HG03103 (cell line): ENCODE data around the gene MIOX.
"Not testable (repeated sequence)": the region's sequence is repeated elsewhere in the genome, so short reads cannot be mapped to it uniquely, and the experiment has no call there.

Experiments used
- ATAC-seq: cut with Tn5 transposase; IDR thresholded peaks from one replicate; pipeline ENCODE4 v1.9.1; 2021; ENCODE audit warnings: low read depth; ENCODE audit not compliant: unreplicated experiment

Gene MIOX

GRCh38 chr22:50513175-50513574 is 26.5 kb downstream of the MIOX start:
- ATAC-seq: no peak

DNA sequence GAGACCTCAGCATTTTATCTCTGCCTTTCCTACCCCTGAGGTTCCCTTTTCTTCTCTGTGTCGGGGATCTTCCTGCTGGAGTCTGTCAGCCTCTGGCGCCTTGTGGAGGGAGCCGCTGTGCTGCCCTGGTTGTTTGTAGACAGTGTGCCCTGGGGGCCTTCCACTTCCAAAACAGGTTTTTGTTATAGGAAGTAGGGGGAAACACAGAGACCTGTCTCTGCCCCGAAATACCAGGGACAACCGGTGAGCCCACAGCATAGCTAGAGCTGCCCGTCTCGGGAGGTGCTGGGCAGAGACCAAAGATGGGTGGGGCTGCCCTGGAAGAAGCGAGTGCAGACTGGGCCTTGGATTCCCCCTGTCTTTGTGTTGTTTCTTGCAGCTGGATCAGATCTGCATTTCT is 29.4 kb downstream of the MIOX start:
- ATAC-seq: no peak

- no peak for ATAC-seq
Measured at GRCh38 chr22:50516891-50517290, 30.2 kb downstream of the MIOX start.

DNA sequence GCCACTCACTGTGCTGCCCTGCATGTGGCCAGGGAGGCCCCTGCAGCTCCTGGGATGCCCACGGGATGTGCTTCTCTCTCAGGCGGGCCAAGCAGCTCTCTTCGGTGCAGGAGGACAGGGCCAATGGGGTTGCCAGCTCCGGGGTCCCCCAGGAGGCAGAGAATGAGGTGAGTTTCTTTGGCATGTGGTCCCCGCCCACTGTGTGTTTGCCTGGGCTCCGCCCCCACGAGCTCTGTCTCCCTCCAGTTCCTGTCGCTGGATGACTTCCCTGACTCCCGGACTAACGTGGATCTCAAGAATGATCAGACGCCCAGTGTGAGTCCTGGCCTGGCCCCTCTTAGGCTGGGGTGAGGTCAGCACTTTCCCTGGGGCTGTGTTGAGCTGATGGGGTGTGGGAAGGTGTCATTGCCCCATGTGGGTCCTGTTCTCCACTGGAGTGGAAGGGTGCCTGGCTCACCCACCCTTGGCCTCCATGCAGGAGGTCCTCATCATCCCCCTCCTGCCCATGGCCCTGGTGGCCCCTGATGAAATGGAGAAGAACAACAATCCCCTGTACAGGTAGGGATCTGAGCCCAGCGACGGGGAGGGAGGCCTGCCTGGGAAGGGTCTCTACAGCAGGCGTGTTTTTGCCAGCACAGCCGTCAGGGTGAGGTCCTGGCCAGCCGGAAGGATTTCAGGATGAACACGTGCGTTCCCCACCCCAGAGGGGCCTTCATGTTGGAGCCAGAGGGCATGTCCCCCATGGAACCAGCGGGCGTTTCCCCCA is 31.0 kb downstream of the MIOX start:
- ATAC-seq: no peak

DNA sequence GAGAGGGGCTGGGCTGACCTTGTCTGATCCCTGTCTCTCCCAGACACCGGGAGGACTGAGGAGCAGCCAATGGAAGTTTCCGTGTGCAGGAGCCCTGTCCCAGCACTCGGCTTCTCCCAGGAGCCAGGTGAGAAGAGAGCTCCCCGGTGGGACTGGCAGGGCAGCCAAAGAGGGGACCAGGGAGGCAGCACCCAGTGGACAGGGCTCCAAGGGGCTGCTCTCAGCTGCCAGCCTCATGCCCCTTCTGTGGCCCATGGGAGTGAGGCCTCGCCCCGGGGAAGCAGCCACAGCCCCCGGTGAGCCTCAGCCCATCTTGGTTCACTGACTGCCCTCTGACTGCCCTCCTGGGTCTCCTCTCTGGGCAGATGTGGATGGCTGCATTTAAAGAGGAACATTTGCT is 31.9 kb downstream of the MIOX start:
- ATAC-seq: no peak

DNA sequence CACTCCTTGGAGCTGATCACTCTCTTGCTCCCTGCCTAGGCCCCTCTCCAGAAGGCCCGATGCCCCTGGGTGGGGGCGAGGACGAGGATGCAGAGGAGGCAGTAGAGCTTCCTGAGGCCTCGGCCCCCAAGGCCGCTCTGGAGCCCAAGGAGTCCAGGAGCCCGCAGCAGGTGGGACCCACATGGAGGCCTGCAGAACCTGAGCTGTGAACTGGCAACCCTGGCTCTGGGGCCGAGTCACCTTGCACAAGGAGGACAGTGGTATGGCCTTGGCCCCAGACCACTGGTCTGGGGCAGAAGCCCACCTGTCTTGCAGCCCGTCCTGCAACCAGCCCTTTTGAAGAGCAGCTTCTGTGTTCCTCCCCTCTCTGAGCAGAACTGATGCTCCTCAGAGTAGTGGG is 32.5 kb downstream of the MIOX start:
- no peak for ATAC-seq

GRCh38 chr22:50520184-50520583 is 33.5 kb downstream of the MIOX start:
- ATAC-seq: not testable (repeated sequence)

GRCh38 chr22:50520826-50521453 is 34.3 kb downstream of the MIOX start:
- no peak for ATAC-seq

DNA sequence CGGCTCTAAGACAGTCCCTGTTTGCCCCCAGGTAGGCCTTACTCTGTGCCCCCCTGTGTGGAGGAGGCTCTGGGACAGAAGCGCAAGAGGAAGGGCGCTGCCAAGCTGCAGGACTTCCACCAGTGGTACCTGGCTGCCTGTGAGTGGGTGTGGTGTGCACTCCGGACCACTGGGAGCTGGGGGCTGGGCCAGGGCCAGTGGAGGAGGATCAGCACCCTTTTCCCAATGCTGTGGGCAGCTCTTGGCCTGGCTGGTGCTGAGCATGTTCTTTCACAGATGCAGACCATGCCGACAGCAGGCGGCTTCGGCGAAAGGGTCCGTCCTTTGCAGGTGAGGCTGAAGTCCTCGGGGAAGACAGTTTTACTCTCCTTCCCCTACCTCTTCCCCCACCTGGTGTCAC is 35.1 kb downstream of the MIOX start:
- no peak for ATAC-seq

GRCh38 chr22:50522208-50522805 is 35.6 kb downstream of the MIOX start:
- ATAC-seq: no peak

DNA sequence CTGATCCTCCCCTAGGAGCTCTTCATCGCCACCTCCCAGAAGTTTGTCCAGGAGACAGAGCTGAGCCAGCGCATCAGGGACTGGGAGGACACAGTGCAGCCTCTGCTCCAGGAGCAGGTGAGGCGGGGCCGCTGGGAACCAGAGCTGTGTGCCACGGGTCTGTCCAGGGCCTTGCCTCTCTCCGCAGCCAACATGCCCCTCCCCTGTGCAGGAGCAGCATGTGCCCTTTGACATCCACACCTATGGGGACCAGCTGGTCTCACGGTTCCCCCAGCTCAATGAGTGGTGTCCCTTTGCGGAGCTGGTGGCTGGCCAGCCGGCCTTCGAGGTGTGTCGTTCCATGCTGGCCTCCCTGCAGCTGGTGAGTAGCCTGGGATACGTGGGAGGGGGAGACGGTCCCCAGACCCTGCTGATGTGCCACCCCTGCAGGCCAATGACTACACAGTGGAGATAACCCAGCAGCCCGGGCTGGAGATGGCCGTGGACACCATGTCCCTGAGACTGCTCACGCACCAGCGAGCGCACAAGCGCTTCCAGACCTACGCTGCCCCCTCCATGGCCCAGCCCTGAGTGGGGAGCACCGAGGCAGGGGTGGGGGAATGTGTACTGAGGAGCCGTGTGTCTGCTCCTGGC is 36.3 kb downstream of the MIOX start:
- ATAC-seq: no peak

GRCh38 chr22:50523458-50523805 is 36.8 kb downstream of the MIOX start:
- ATAC-seq: no peak

GRCh38 chr22:50523806-50524675 is 37.4 kb downstream of the MIOX start:
- no peak for ATAC-seq

DNA sequence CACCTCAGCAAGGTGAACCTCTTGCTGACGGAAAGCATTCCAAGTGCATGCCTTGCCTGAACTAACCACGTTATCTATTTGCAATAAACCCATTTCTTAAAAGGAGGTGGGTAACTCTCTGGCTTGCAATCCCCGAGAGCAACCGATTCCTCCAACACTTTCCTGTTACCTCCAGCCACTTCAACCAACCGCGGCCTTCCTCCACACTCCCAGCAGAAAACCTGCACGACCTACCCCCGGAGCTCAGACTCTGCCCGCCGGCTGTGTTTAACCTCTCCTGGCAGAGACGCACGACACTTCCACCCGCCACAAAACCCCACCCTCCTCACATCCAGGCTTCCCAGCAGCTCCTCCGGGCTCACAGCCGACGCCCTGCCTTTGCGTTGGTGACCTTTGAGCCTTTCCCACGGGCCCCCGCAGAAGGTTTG is 38.0 kb downstream of the MIOX start:
- no peak for ATAC-seq

DNA sequence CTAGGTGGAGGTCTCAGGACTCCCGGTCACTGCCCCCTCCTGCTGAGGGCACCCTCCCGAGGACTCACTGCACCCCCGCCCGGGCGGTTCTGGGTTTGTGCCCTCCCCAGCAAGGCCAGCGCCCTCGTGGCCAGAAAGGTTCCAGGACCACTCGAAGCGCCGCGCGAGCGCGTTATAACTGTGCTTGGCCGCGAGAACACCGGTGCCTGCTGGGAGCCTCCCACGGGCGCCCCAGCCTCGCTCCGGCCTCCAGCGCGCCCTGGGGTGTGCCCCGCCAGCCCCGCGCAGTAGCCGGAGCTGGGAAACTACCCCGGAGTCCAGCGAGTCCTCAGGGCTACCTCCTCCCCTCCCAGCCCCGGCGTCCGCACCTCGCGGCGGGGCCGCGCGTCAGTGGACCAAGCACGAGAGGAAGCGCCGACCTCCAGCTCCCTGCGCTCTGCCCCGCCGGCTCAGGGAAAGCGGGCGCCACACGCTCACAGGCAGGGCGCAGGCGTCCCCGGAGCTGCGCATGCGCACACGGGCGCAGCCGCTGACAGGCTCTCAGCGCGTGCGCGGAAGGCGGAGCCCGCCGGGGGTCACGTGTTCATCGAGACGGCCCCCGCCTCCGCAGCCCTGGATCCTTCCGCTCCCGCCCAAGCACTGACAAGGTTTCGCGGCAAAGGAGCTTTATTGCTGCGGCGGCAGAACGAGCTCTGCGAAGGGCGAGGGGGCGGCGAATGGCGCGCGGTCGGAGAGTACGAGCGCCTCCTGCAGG is 38.6 kb downstream of the MIOX start, which contains the start of gene SCO2:
Gene SCO2, minus strand, starts transcription at position 495 of the 754 bp plus-strand sequence. CDS start 1,187 bp downstream, outside the sequence.
- peak; percentile 33 for ATAC-seq

- ATAC-seq: no peak
Measured at GRCh38 chr22:50525858-50526107, 39.1 kb downstream of the MIOX start.

GRCh38 chr22:50526108-50526833 is 39.6 kb downstream of the MIOX start:
- peak; percentile 28 for ATAC-seq

- no peak for ATAC-seq
Measured at GRCh38 chr22:50526834-50527801, 40.5 kb downstream of the MIOX start.
